Panc1 (cell line): ENCODE data around the gene TMEM209. TPM values are rescaled to one million over a fixed set of nuclear protein-coding genes. Genes with fewer than 3 reads are reported as not detected.

ENCODE experiments used
- ATAC-seq: fragments of 200-7000 bp; cut with Tn5 transposase; 2 replicates; pipeline ENCODE4 v1.9.1; 2020; ENCODE audit warnings: mild to moderate bottlenecking, moderate library complexity
- BruUV-seq: library from RNA; stranded (reverse); fragments of 400-500 nt; replicated peaks from 2 replicates; lab custom pipeline; 2021; lab: Mats Ljungman, UMichigan
- CTCF ChIA-PET: fragments of 300-600 bp; sonication (Branson Sonifier 250); formaldehyde crosslinking; loops from one replicate; lab custom pipeline; 2022; ENCODE audit warnings: antibody characterized with exemption; lab: Charles Lee
- POLR2A ChIA-PET: fragments of 300-600 bp; sonication (Branson Sonifier 250); formaldehyde crosslinking; loops from one replicate; lab custom pipeline; 2022; ENCODE audit warnings: antibody characterized with exemption; lab: Charles Lee
- DNase-seq: peaks from one replicate; pipeline ENCODE4 v3.0.0-alpha.2; 2010; ENCODE audit warnings: low read depth, low spot score
- H3K27ac ChIP-seq: 2 replicates; pipeline ENCODE4 v1.5.1; 2011; ENCODE audit warnings: mild to moderate bottlenecking, low read length, inconsistent platforms
- H3K27me3 ChIP-seq: fragments of 200-500 bp; sonication (Bioruptor generic); 2 replicates; pipeline ENCODE4 v1.6.0; 2014; ENCODE audit warnings: low read length, inconsistent platforms; ENCODE audit not compliant: control insufficient read depth, insufficient read depth
- H3K36me3 ChIP-seq: fragments of 200-500 bp; sonication (Bioruptor generic); 2 replicates; pipeline ENCODE4 v1.5.1; 2014; ENCODE audit warnings: inconsistent platforms, mild to moderate bottlenecking, low read length, moderate library complexity; ENCODE audit not compliant: control insufficient read depth, insufficient read depth
- H3K4me1 ChIP-seq: 2 replicates; pipeline ENCODE4 v1.5.1; 2011; ENCODE audit warnings: inconsistent platforms, mild to moderate bottlenecking, low read length, moderate library complexity; ENCODE audit not compliant: control insufficient read depth, insufficient read depth
- H3K4me3 ChIP-seq, 2 experiments: 2 replicates each; pipeline ENCODE4 v1.5.1; 2011 to 2012; ENCODE audit warnings: low read depth in 2 of 2, low read length in 2 of 2, mild to moderate bottlenecking in 2 of 2, inconsistent platforms in 1 of 2, moderate library complexity in 1 of 2
- H3K9me3 ChIP-seq: fragments of 200-500 bp; sonication (Bioruptor generic); 2 replicates; pipeline ENCODE4 v1.5.1; 2014; ENCODE audit warnings: low read depth, mild to moderate bottlenecking, inconsistent platforms, low read length, moderate library complexity; ENCODE audit not compliant: control insufficient read depth, insufficient read depth
- CTCF ChIP-seq: fragments of 450-650 bp; IDR thresholded peaks from 2 replicates; pipeline ENCODE4 v1.5.1; 2017; ENCODE audit warnings: mild to moderate bottlenecking
- POLR2AphosphoS5 ChIP-seq: IDR thresholded peaks from 2 replicates; pipeline ENCODE4 v1.6.1; 2012; ENCODE audit warnings: mild to moderate bottlenecking, low read depth, low read length, moderate library complexity
- REST ChIP-seq, 2 experiments: IDR thresholded peaks; 2 replicates each; pipeline ENCODE4 v1.6.1; 2011 to 2012; ENCODE audit warnings: low read depth in 2 of 2, control low read depth in 1 of 2, low read length in 1 of 2, mild to moderate bottlenecking in 1 of 2, moderate library complexity in 1 of 2; ENCODE audit not compliant: insufficient read depth in 1 of 2
- SIN3A ChIP-seq: IDR thresholded peaks from 2 replicates; pipeline ENCODE4 v1.6.1; 2012; ENCODE audit warnings: low read depth, mild to moderate bottlenecking, low read length, moderate library complexity, borderline replicate concordance; ENCODE audit not compliant: insufficient read depth
- TCF7L2 ChIP-seq: IDR thresholded peaks from 2 replicates; pipeline ENCODE4 v1.6.1; 2011; ENCODE audit warnings: mild to moderate bottlenecking, low read depth, low read length, inconsistent platforms
- in situ Hi-C: cut with HindIII; loops from 2 replicates; pipeline ENCODE4 v1.10.0; 2016; ENCODE audit warnings: low sequenced_read_pairs, low pct_unique_long_range_greater_than_20kb
- intact Hi-C: fragments of 100-400 bp; cut with micrococcal nuclease; formaldehyde crosslinking; loops from one replicate; pipeline ENCODE4 v1.10.0; 2022; ENCODE audit not compliant: unreplicated experiment
- total RNA-seq: library from RNA; stranded (reverse); gene quantifications from one replicate; pipeline ENCODE4 v1.2.1, GENCODE V29; 2021; ENCODE audit not compliant: unreplicated experiment

TMEM209 gene
- total RNA-seq, 1 experiment from 2014 or later = 32.3 TPM

DNA sequence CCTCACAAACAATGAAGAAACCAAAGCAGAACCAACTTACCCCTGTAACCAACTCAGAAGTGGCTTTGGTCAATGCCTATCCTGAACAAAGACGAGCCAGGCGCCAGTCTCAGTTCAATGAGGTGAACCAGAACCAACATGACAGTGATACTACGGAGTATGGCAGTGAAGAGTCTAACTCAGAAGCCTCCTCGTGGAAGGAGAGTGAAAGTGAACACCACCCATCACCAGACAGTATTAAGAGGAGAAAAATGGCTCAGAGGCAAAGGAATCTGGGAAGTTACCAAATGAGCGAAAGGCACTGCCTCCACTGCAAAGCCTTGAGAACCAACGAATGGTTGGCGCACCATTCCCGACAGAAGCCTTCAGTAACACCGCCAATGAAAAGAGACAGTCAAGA lies 10.8 kb upstream of the TMEM209 start:
- intact Hi-C loops (no loop called here), in situ Hi-C loops (no loop called here)
- Histone ChIP-seq H3K27ac (no peak overlapping the region), H3K36me3 (no peaks in the 10 kb centered on the region), H3K27me3 (no peaks in the 10 kb centered on the region), H3K4me1 (no peaks in the 10 kb centered on the region), H3K4me3 (no peak overlapping the region), H3K9me3 (no peaks in the 10 kb centered on the region)
- no TSS peak for BruUV-seq
- POLR2A ChIA-PET = no interaction called here
- ATAC-seq (no peak), DNase-seq (no peak)
- CTCF ChIA-PET = no interaction called here
- TF ChIP-seq POLR2AphosphoS5 (no peak), SIN3A (no peak)

GRCh38 chr7:130213828-130214227 lies 8.6 kb upstream of the TMEM209 start:
- Histone ChIP-seq H3K9me3 (no peaks in the 10 kb centered on the region), H3K36me3 (no peaks in the 10 kb centered on the region), H3K4me1 (0 out of 2 replicates have a peak, but pooled peaks cover 6% of the 10 kb centered on the region), H3K27me3 (no peaks in the 10 kb centered on the region), H3K27ac (no peak overlapping the region), H3K4me3 (no peak overlapping the region)
- ATAC-seq = no peak
- TF ChIP-seq SIN3A (no peak), CTCF (no peak), TCF7L2 (no peak), POLR2AphosphoS5 (no peak), REST (IDR thresholded peaks at IDR 0.05; ENCODE audit: insufficient read depth in 1 of 2, low read depth in 2 of 2, low read length in 1 of 2) (no peak)
- in situ Hi-C loops (no loop called here), intact Hi-C loops (no loop called here)
- POLR2A ChIA-PET = no interaction called here
- BruUV-seq = no TSS peak
- CTCF ChIA-PET = no interaction called here
- no peak for DNase-seq

GRCh38 chr7:130210181-130210935 lies 5.2 kb upstream of the TMEM209 start:
- H3K36me3 ChIP-seq = no peaks in the 10 kb centered on the region
- ATAC-seq (no peak), DNase-seq (no peak)
- H3K4me1 ChIP-seq = 0 out of 2 replicates have a peak, but pooled peaks cover 6% of the 10 kb centered on the region
- intact Hi-C loops = no loop called here
- in situ Hi-C loops = no loop called here
- POLR2A ChIA-PET = interaction anchor here (0.5 kb wide), 1 partner anchor 503 kb away, joined by 7 read pairs; no protein-coding TSS in a partner anchor
- no peak overlapping the region for H3K27ac ChIP-seq
- H3K27me3 ChIP-seq = no peaks in the 10 kb centered on the region
- no peak for TF ChIP-seq REST (IDR thresholded peaks at IDR 0.05; ENCODE audit: insufficient read depth in 1 of 2, low read depth in 2 of 2, low read length in 1 of 2)
- TF ChIP-seq POLR2AphosphoS5 = no peak
- TF ChIP-seq TCF7L2 = no peak
- no peak for TF ChIP-seq CTCF
- no peak for TF ChIP-seq SIN3A
- H3K4me3 ChIP-seq = no peak overlapping the region
- no TSS peak for BruUV-seq
- CTCF ChIA-PET = no interaction called here
- H3K9me3 ChIP-seq = no peaks in the 10 kb centered on the region
